HG03460 (cell line): Measurements from ENCODE around the gene LSM10.

Experiments
- ATAC-seq: cut with Tn5 transposase; IDR thresholded peaks from one replicate; pipeline ENCODE4 v1.9.1; 2021; ENCODE audit not compliant: unreplicated experiment

LSM10 gene

GRCh38 chr1:36354486-36354885 is 43.2 kb downstream of the LSM10 start:
- no peak for ATAC-seq

- no peak for ATAC-seq
Measured at GRCh38 chr1:36352910-36353878, 44.5 kb downstream of the LSM10 start.

DNA sequence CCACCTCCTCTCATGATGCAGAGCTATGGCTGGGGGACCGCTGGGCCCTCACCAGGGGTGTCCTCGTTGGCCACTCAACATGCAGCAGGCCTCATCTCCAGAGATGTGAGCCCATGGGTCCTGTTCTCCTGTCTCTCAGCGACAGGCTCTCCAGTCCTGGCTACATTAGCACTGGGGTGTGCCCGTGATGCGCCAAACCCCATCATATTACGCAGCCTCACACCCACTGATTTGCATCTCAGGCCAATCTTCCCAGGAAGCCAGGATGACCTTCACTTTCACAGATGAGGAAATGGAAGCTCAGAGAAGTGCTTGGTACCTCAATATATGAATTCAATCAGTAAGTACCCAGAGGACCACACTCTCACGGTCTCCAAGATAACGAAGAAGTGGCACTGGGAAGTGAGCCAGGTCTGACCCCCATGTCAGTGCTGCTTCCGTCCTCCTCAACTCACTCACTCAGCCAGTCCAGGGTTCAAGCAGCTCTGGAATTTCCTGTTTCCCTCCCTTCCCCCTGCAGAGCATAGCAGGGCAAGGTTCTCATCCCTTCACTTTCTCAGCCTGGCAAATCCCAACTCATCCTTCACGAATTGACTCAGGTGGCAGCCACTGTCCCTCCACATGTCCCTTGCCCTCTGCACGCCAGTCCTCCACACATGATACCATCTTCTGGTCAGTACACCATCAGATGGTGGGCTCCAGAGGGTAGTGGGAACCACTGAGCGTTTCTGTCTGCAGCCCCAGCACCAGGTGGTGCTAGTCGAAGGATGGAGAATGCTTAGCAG is 45.4 kb downstream of the LSM10 start:
- no peak for ATAC-seq

DNA sequence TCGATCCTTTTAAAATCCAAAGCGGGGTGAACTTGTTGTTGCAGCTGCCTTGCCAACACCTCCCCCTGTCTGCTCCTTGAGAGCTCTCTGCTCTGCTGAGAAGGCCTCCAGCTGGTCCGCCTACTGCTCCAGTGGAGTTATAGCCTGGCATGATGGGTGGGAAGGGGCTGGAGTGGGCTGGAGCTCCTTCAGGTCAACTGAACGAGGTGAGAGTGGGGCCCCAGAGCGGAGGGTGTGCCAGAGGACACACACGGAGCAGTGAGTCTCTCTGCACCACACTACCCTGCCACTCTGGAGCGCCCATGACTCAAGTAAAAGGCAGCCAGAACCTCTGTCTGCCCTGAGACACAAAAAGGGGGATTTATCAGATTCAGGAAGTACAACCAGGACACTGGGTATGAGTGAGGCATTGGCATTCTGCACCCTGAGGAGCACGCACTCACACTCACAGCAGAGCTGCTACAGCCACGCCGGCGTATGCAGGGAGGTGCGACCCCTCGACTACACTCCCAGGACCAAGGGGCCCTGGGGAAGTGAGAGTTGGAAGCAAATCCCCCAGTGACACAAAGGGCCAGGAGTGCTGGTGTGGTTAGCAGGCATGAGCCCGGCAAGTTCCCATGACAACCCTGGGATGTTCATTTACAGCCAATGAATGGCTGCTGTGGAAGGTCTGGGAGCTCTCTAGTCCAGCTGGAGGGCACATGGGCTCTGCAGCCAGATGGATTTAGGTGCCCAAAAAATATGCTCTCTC is 46.3 kb downstream of the LSM10 start:
- no peak for ATAC-seq

DNA sequence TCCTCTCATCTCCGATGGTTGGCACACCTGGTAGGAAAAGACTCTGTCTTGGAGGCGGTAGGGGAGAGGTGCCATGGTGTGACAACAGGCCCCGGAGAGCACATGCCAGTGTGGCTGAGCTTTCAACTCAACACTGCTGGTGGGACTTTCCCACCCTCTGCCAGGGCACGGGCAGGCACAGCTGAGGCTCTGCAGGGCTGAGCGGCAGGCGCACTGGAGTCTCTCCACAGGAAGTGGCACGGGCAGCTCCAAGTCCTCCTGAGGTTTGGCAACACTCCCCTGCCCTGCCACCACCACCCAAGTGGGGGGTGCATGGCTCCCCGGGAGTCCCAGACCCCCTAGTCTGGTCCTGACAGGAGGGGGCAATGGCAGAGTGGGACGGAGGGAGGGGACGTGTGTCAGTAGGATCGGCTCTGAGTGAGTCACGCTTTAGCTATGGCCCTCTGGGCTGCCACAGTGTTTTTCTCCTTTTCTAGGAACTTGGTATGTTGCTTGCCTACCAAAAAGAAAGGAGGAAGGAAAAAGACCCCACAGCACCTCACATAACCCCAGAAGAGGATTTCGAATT is 47.0 kb downstream of the LSM10 start:
- no peak for ATAC-seq

GRCh38 chr1:36349839-36350238 is 47.9 kb downstream of the LSM10 start:
- no peak for ATAC-seq

DNA sequence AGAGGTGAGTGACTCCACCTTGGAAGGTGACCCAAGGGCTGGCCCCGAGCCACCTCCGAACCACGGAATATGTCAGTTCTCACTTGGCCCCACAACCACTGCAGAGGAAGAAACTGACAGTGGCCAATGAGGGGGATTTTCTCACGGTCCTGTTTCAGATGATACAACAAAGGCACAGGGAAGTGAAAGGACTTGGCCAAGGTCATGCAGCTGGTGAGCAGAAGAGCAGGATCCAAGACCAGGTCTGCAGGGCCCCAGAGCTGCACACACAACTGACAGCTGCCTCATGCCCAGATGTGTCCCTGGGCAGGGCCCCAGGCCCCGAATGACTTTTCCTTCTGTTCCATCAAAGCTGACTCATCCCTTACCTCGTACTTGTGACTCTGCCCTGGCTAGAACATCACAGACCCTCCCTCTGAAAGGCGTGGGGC is 48.5 kb downstream of the LSM10 start:
- peak; percentile 75 for ATAC-seq

DNA sequence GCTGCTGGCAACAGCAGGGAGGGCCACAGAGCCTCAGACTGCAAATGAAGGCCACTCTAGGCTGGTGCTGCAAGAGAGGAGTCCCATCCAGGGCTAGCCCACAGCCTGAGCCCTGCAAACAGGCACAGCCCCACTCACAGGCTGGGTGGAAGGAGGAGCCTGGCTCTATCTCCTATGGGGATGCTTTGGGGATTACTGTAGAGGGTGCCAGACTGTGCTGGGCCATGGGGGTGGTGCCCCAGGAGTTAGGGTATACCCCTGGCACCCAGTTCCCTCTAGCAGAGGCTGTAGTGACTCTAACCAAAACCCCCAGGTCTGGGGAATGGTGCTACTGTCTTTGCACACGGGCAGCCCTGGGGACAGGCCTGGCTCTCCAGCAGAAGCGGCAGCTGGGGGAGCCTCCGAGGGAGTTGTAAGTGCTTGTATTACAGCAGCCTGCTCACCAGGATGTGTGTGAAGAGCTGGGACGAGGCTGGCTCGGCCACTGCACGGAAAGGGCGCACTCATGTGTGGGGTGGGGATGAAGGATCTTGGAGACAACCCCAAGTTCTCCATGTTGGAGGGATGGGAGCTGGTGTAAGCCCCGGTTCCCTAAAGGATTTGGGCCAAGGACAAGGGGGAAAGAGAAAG is 50.9 kb downstream of the LSM10 start:
- ATAC-seq, result no peak

- ATAC-seq, result no peak
Measured at GRCh38 chr1:36345353-36345752, 52.4 kb downstream of the LSM10 start.

DNA sequence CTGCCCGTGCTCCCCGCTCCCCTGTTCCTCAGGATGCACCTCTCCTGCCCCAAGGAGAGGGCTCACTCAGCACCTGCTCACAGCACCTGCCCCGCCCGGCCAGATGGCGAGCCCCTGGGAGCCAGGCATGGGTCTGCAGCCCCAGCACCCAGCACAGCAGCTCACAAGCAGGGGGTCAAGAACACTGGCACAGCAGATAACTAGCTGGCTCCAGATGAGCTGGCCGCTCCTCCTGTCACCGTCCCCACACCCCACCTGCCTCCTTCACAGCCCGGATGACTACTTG is 53.4 kb downstream of the LSM10 start:
- ATAC-seq, result no peak

DNA sequence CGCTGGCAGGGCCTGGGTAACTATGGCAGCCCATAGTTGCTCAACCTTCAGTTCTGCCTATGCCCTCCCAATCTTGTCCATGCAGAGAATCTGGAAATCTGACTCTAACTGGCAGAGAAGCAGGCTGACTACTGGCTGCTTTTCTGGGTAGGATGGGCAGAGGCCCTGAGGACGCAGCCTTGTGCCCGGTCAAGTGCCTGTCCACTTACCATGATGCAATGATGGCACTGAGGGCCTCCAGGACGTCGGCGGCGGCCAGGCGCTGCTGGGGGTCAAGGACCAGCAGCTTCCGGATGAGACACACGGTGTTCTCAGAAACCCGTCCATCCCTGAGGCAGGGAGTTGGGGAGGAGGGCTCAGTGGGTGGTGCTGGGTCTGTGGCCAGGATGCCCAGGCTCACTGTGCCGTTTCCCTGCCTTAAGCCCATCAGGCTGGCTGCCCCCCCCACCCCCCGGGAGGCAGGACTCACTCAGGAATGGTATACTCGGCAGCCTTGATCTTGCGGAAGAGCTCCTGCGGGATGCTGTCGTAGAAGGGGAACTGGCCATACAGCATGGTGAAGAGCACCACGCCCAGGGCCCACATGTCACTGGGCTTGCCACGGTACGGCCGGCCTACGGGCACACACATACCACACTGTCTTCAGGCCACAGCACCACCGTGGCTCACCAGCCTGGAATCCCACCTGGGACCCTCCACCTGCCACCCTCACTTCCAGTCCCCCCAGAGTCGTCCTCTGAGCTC is 53.9 kb downstream of the LSM10 start:
- ATAC-seq, result no peak
